Endothelial cell of umbilical vein (primary cell): Measurements from ENCODE around the gene D2HGDH. TPM values are rescaled to one million over a fixed set of nuclear protein-coding genes. Genes with fewer than 3 reads are reported as not detected.

Experiments used
- BruUV-seq: library from RNA; stranded (reverse); fragments of 400-500 nt; replicated peaks from 2 replicates; lab custom pipeline; 2021; lab: Mats Ljungman, UMichigan
- CTCF ChIA-PET: fragments of 300-600, 350-600 bp; sonication (Branson Sonifier 250); formaldehyde crosslinking; loops from one replicate; lab custom pipeline; 2021; ENCODE audit warnings: antibody characterized with exemption, inconsistent platforms; lab: Charles Lee
- POLR2A ChIA-PET: fragments of 300-600, 350-600 bp; sonication (Branson Sonifier 250); formaldehyde crosslinking; loops from one replicate; lab custom pipeline; 2021; ENCODE audit warnings: antibody characterized with exemption, inconsistent platforms; lab: Charles Lee
- DNase-seq: peaks from one replicate; pipeline ENCODE4 v3.0.0-alpha.2; 2011; ENCODE audit warnings: low read depth, low spot score
- FAIRE-seq: peaks from 2 replicates; lab custom pipeline; 2011; peaks lifted over from hg19 to GRCh38; lab: Jason Lieb, UNC
- H2AFZ ChIP-seq: 2 replicates; pipeline ENCODE4 v1.6.0; 2012; ENCODE audit warnings: low read depth, low read length, control low read depth, inconsistent platforms
- H3K27ac ChIP-seq: 2 replicates; pipeline ENCODE4 v1.5.1; 2011; ENCODE audit warnings: low read depth, mild to moderate bottlenecking, control low read depth, low read length, moderate library complexity; ENCODE audit not compliant: insufficient read depth
- H3K27me3 ChIP-seq, 2 experiments: 2 replicates each; pipeline versions ENCODE4 v1.6.0 to v1.6.1; 2011; ENCODE audit warnings: low read length in 2 of 2, mixed read lengths in 1 of 2; ENCODE audit not compliant: control insufficient read depth in 2 of 2, insufficient read depth in 2 of 2
- H3K36me3 ChIP-seq, 2 experiments: 2 replicates in 1 of 2; 3 replicates in 1 of 2; pipeline ENCODE4 v1.5.1; 2011; ENCODE audit warnings: low read length in 2 of 2, mild to moderate bottlenecking in 1 of 2, moderate library complexity in 1 of 2; ENCODE audit not compliant: control insufficient read depth in 2 of 2, insufficient read depth in 2 of 2; ENCODE audit errors: extremely low read depth in 1 of 2
- H3K4me1 ChIP-seq: 3 replicates; pipeline ENCODE4 v1.5.1; 2011; ENCODE audit warnings: mild to moderate bottlenecking, low read length; ENCODE audit not compliant: control insufficient read depth, insufficient read depth; ENCODE audit errors: extremely low read depth
- H3K4me2 ChIP-seq: 2 replicates; pipeline ENCODE4 v1.6.1; 2011; ENCODE audit warnings: low read length, control low read depth, mixed read lengths; ENCODE audit not compliant: insufficient read depth
- H3K4me3 ChIP-seq, 3 experiments: fragments of 200-600 bp in 1 of 3; sonication (generic), shearing (Covaris generic) in 1 of 3; replicated peaks in 1 of 3; 2 replicates each; pipeline ENCODE4 v1.5.1; 2011 to 2016; ENCODE audit warnings: control low read depth in 3 of 3, low read length in 3 of 3, mild to moderate bottlenecking in 2 of 3, inconsistent platforms in 1 of 3, low read depth in 1 of 3, moderate library complexity in 1 of 3; ENCODE audit not compliant: insufficient read depth in 1 of 3
- H3K79me2 ChIP-seq: 2 replicates; pipeline ENCODE4 v1.6.0; 2012; ENCODE audit warnings: low read length, inconsistent platforms; ENCODE audit not compliant: control insufficient read depth, insufficient read depth
- H3K9ac ChIP-seq: replicated peaks from 2 replicates; pipeline ENCODE3; 2011; ENCODE audit warnings: low read length, control low read depth; ENCODE audit not compliant: insufficient read depth; ENCODE audit errors: extremely low read depth
- H3K9me1 ChIP-seq: replicated peaks from 3 replicates; pipeline ENCODE4 v1.6.0; 2011; ENCODE audit warnings: mild to moderate bottlenecking, low read length; ENCODE audit not compliant: control insufficient read depth, insufficient read depth; ENCODE audit errors: extremely low read depth
- H3K9me3 ChIP-seq: replicated peaks from 2 replicates; pipeline ENCODE4 v1.5.1; 2012; ENCODE audit warnings: low read length, inconsistent platforms; ENCODE audit not compliant: control insufficient read depth, insufficient read depth
- H4K20me1 ChIP-seq: replicated peaks from 2 replicates; pipeline ENCODE3; 2011; ENCODE audit warnings: mild to moderate bottlenecking, low read length; ENCODE audit not compliant: control insufficient read depth, insufficient read depth; ENCODE audit errors: extremely low read depth
- GATA2 ChIP-seq: IDR thresholded peaks from 2 replicates; pipeline ENCODE4 v1.7.0; 2011; ENCODE audit warnings: low read depth, mild to moderate bottlenecking, moderate library complexity, mixed read lengths, low read length; ENCODE audit not compliant: insufficient read length, insufficient read depth
- POLR2AphosphoS5 ChIP-seq: IDR thresholded peaks from 2 replicates; pipeline ENCODE4 v1.6.1; 2012; ENCODE audit warnings: low read depth, mild to moderate bottlenecking, control low read depth, low read length, moderate library complexity; ENCODE audit not compliant: insufficient read depth
- dilution Hi-C: fragments of 300-500 bp; cut with MboI; formaldehyde crosslinking; loops from one replicate; pipeline ENCODE4 v1.15.0; 2019; ENCODE audit warnings: low sequenced_read_pairs; ENCODE audit not compliant: extremely low pct_ligation_motif_present
- intact Hi-C: fragments of 100-400 bp; cut with micrococcal nuclease; formaldehyde crosslinking; loops from one replicate; pipeline ENCODE4 v1.10.0; 2022
- polyA plus RNA-seq, 4 experiments: library from polyadenylated mRNA; depleted of rRNA in 3 of 4; stranded (reverse) in 3 of 4; unstranded in 1 of 4; fragments of >200 nt; gene quantifications; 2 replicates each; pipeline versions ENCODE4 v1.2.1 to v1.2.3, GENCODE V29; 2011 to 2012; ENCODE audit warnings: missing spikeins in 1 of 4
- total RNA-seq: library from RNA; stranded (reverse); gene quantifications from 2 replicates; pipeline ENCODE4 v1.2.3, GENCODE V29; 2021
- TF ChIP-seq, protein P1 (sequence below), 2 donors: IDR thresholded peaks; 1 replicate in 1 of 2; 2 replicates in 1 of 2; pipeline ENCODE4 v1.5.1; 2011; ENCODE audit warnings: low read length in 2 of 2, mild to moderate bottlenecking in 2 of 2, moderate library complexity in 2 of 2, control low read depth in 1 of 2, inconsistent platforms in 1 of 2, low read depth in 1 of 2; ENCODE audit not compliant: insufficient read depth in 1 of 2; ENCODE audit errors: extremely low read depth in 1 of 2

Gene D2HGDH
- total and polyA plus RNA-seq, 2 donors (not counting 3 experiments of a cell fraction or from before 2014, with no cell fraction given): 22.3 TPM

DNA sequence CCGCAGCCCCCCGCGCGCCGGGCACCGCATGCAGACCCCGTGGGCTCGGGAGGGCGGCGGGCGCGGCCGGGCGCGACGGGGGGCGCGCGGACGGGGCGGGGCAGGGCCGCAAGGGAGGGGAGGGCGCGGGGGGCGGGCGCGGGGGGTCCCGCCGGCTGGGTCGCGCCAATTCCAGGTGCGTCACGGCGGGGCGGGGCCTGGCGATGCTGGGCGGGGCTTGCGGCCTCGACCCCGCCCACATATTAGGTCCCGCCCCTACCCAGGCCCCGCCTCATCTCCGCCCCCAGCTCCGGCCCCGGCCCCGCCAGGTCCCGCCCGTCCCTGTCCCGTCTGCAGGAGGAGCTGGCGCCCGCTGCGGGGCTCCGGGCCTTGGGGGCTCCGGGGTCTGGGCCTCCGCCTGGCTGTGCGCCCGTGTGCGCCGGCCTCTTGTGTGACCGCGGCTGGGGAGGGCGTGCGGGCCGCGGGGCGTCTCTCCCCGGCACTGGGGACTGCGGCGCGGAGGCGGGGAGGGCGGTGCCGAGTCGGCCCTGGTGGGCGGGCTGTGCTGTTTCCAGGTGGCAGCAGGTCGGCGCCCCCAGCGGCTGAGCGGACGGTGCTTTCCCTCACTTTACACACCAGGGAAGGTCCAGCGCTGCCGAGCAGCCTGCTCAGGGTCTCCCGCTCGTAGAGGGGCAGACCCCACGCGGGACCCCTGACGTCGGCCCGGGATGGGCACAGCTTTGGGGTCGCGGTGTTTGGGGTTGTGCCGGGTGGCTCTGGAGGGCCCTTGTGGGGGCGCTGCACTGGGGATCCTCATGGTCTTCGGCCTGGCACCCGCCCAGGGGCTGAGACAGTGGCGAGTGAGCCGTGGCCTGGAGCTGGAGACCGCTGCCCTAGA lies 32.0 kb upstream of the D2HGDH start:
- Histone ChIP-seq H3K27me3 (no peaks in the 10 kb centered on the region), H3K79me2 (peaks cover 10% of the 10 kb centered on the region), H3K27ac (peak overlapping the region; percentile 15), H3K9me3 (no peaks in the 10 kb centered on the region), H3K36me3 (peaks cover 2 to 4% of the 10 kb centered on the region in 2 experiments), H3K9ac (peak overlapping the region; percentile 61), H3K4me2 (peak overlapping the region; percentile 83), H2AFZ (peak overlapping the region; percentile 44), H3K9me1 (no peaks in the 10 kb centered on the region), H4K20me1 (no peaks in the 10 kb centered on the region), H3K4me3 (peak overlapping the region; percentile 49 to 75 (median 64)), H3K4me1 (peaks cover 6% of the 10 kb centered on the region)
- TF ChIP-seq, protein P1, sequence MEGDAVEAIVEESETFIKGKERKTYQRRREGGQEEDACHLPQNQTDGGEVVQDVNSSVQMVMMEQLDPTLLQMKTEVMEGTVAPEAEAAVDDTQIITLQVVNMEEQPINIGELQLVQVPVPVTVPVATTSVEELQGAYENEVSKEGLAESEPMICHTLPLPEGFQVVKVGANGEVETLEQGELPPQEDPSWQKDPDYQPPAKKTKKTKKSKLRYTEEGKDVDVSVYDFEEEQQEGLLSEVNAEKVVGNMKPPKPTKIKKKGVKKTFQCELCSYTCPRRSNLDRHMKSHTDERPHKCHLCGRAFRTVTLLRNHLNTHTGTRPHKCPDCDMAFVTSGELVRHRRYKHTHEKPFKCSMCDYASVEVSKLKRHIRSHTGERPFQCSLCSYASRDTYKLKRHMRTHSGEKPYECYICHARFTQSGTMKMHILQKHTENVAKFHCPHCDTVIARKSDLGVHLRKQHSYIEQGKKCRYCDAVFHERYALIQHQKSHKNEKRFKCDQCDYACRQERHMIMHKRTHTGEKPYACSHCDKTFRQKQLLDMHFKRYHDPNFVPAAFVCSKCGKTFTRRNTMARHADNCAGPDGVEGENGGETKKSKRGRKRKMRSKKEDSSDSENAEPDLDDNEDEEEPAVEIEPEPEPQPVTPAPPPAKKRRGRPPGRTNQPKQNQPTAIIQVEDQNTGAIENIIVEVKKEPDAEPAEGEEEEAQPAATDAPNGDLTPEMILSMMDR (IDR thresholded peaks at IDR 0.05; ENCODE audit: extremely low read depth in 1 of 2, insufficient read depth in 1 of 2, low read depth in 1 of 2, low read length in 2 of 2): peak; percentile 45 to 56
- TF ChIP-seq POLR2AphosphoS5 (peak; percentile 43), GATA2 (no peak)
- no TSS peak for BruUV-seq
- intact Hi-C loops (loop anchor here (1.0 to 5.0 kb wide), 4 partner anchors 32 to 385 kb away; partner anchors contain the start of genes D2HGDH, FARP2, HDLBP and SEPTIN2), dilution Hi-C loops (no loop called here)
- DNase-seq (peak; percentile 82), FAIRE-seq (peak; percentile 76)
- ChIA-PET POLR2A (interaction anchor here (1.1 kb wide), 1 partner anchor 15 kb away, joined by 6 read pairs; the partner anchor contains the start of gene DTYMK), CTCF (interaction anchor here (0.7 to 4.8 kb wide), 10 partner anchors 11 to 177 kb away, joined by 3 to 41 read pairs (median 4); partner anchors contain the start of genes D2HGDH and DTYMK)
